Measurements from ENCODE around the gene BRMS1.

Gene BRMS1

GRCh38 chr11:66365711-66366619, 21.1 kb upstream of the BRMS1 start:
- TF ChIP-seq GATA3 (IDR thresholded peaks at IDR 0.05; ENCODE audit: low read depth, low read length) (no peak), GATA2 (IDR thresholded peaks at IDR 0.05; ENCODE audit: low read depth, low read length) (no peak)

GRCh38 chr11:66365166-66365565, 20.3 kb upstream of the BRMS1 start:
- no peak for TF ChIP-seq GATA2 (IDR thresholded peaks at IDR 0.05; ENCODE audit: low read depth, low read length)
- TF ChIP-seq GATA3 (IDR thresholded peaks at IDR 0.05; ENCODE audit: low read depth, low read length), result no peak

GRCh38 chr11:66363805-66364535, 19.1 kb upstream of the BRMS1 start:
- no peak for TF ChIP-seq GATA2 (IDR thresholded peaks at IDR 0.05; ENCODE audit: low read depth, low read length)
- no peak for TF ChIP-seq GATA3 (IDR thresholded peaks at IDR 0.05; ENCODE audit: low read depth, low read length)

GRCh38 chr11:66363187-66363601, 18.3 kb upstream of the BRMS1 start:
- TF ChIP-seq GATA2 (IDR thresholded peaks at IDR 0.05; ENCODE audit: low read depth, low read length) (no peak), GATA3 (IDR thresholded peaks at IDR 0.05; ENCODE audit: low read depth, low read length) (no peak)

- TF ChIP-seq GATA3 (IDR thresholded peaks at IDR 0.05; ENCODE audit: low read depth, low read length) (no peak), GATA2 (IDR thresholded peaks at IDR 0.05; ENCODE audit: low read depth, low read length) (no peak)
Observed at GRCh38 chr11:66362481-66363147, 17.7 kb upstream of the BRMS1 start.

GRCh38 chr11:66361502-66361941, 16.6 kb upstream of the BRMS1 start:
- TF ChIP-seq GATA2 (IDR thresholded peaks at IDR 0.05; ENCODE audit: low read depth, low read length) (no peak), GATA3 (IDR thresholded peaks at IDR 0.05; ENCODE audit: low read depth, low read length) (no peak)

- no peak for TF ChIP-seq GATA3 (IDR thresholded peaks at IDR 0.05; ENCODE audit: low read depth, low read length)
- TF ChIP-seq GATA2 (IDR thresholded peaks at IDR 0.05; ENCODE audit: low read depth, low read length), result no peak
Observed at GRCh38 chr11:66360406-66361073, 15.6 kb upstream of the BRMS1 start.

- no peak for TF ChIP-seq GATA2 (IDR thresholded peaks at IDR 0.05; ENCODE audit: low read depth, low read length)
- no peak for TF ChIP-seq GATA3 (IDR thresholded peaks at IDR 0.05; ENCODE audit: low read depth, low read length)
Observed at GRCh38 chr11:66359662-66360087, 14.8 kb upstream of the BRMS1 start.

- TF ChIP-seq GATA2 (IDR thresholded peaks at IDR 0.05; ENCODE audit: low read depth, low read length) (no peak), GATA3 (IDR thresholded peaks at IDR 0.05; ENCODE audit: low read depth, low read length) (no peak)
Observed at GRCh38 chr11:66349084-66349386, 4.1 kb upstream of the BRMS1 start.

- TF ChIP-seq GATA3 (IDR thresholded peaks at IDR 0.05; ENCODE audit: low read depth, low read length) (no peak), GATA2 (IDR thresholded peaks at IDR 0.05; ENCODE audit: low read depth, low read length) (peak; percentile 52; the same call in 1 of the 2 replicates)
Observed at GRCh38 chr11:66347425-66348276, 2.7 kb upstream of the BRMS1 start, which contains the start of gene B4GAT1. Gene B4GAT1 (minus strand): TSS chr11:66347629. CDS start chr11:66347545, 84 bp downstream.

- no peak for TF ChIP-seq GATA2 (IDR thresholded peaks at IDR 0.05; ENCODE audit: low read depth, low read length)
- TF ChIP-seq GATA3 (IDR thresholded peaks at IDR 0.05; ENCODE audit: low read depth, low read length), result no peak
Observed at GRCh38 chr11:66346476-66347424, 1.8 kb upstream of the BRMS1 start.

GRCh38 chr11:66345316-66345649, 379 bp upstream of the BRMS1 start:
- TF ChIP-seq GATA3 (IDR thresholded peaks at IDR 0.05; ENCODE audit: low read depth, low read length), result no peak
- TF ChIP-seq GATA2 (IDR thresholded peaks at IDR 0.05; ENCODE audit: low read depth, low read length), result no peak
